HEK293T (cell line): ENCODE results near the gene AKR7A2.

Source experiments
- ARNT ChIP-seq: fragments of 450-650 bp; IDR thresholded peaks from 2 replicates; pipeline ENCODE4 v1.6.1; 2017; ENCODE audit warnings: mild to moderate bottlenecking
- LEF1 ChIP-seq: fragments of 450-650 bp; IDR thresholded peaks from 2 replicates; pipeline ENCODE4 v1.6.1; 2017; ENCODE audit warnings: mild to moderate bottlenecking, borderline replicate concordance
- SUZ12 ChIP-seq: fragments of 450-650 bp; IDR thresholded peaks from 2 replicates; pipeline ENCODE4 v1.6.1; 2016; ENCODE audit warnings: mild to moderate bottlenecking
- TARDBP ChIP-seq: fragments of 450-650 bp; IDR thresholded peaks from 2 replicates; pipeline ENCODE4 v1.6.1; 2016
- ZNF384 ChIP-seq: fragments of 450-650 bp; IDR thresholded peaks from 2 replicates; pipeline ENCODE4 v1.6.1; 2016

- TF ChIP-seq LEF1, result no peak
- TF ChIP-seq ARNT, result no peak
- no peak for TF ChIP-seq ZNF384
- no peak for TF ChIP-seq TARDBP
- no peak for TF ChIP-seq SUZ12
These were observed 4.0 kb downstream of the AKR7A2 start for GRCh38 chr1:19307794-19308508.
